Measurements from ENCODE around the gene PYROXD2. TPM values are rescaled to one million over a fixed set of nuclear protein-coding genes. Genes with fewer than 3 reads are reported as not detected.

The PYROXD2 gene
- total RNA-seq, 2 experiments from 2014 or later = 13.5 to 18.7 TPM

DNA sequence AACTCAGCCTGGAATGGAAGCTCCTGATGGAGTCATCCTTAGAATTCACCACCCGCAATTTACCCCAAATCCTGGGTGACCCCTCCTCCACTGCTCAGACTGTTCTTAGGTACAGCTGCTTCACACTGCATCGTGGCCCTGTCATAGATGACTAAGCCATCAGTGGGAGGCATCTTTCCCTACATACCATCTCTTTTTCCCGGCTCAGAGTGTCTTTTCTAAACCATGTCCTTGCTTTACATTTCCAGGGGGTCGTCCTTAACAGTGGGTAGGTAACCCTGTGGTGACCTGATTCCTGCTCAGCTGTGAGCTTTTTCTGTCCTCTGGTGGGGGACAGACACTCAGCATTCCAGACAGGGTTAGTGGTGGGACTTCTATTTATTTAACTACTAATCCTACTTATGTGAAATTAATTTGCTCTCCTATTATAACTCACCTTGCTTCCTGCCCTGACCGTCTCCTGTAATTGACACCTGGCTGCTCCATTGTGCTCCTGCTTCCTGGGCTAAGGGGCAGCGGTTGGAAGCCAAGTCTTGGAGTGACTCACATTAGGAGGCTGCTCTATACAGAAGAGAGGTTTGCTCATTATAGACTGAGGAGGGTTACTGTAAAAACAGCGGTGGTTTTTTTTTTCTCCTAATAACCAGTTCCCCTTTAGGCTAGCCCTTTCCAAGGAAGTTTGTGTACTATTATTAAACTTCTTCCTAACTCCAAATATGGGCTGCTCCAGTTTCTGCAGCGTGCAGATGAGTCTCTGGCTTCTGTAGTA is 40.6 kb downstream of the PYROXD2 start:
- H3K4me3 Mint-ChIP-seq = no peak overlapping the region
- peaks cover 23% of the 10 kb centered on the region for H3K27me3 Mint-ChIP-seq
- DNase-seq = no peak
- POLR2A ChIA-PET = no interaction called here
- no peaks in the 10 kb centered on the region for H3K36me3 Mint-ChIP-seq (ENCODE audit: low read depth)
- H3K9me3 Mint-ChIP-seq = no peaks in the 10 kb centered on the region
- no peaks in the 10 kb centered on the region for H3K4me1 Mint-ChIP-seq
- CTCF ChIA-PET = no interaction called here
- no peak overlapping the region for H3K27ac Mint-ChIP-seq

- POLR2A ChIA-PET = no interaction called here
- Mint-ChIP-seq H3K27ac (no peak overlapping the region), H3K4me1 (no peaks in the 10 kb centered on the region), H3K27me3 (peaks cover 24% of the 10 kb centered on the region), H3K9me3 (no peaks in the 10 kb centered on the region), H3K36me3 (ENCODE audit: low read depth) (no peaks in the 10 kb centered on the region), H3K4me3 (no peak overlapping the region)
- DNase-seq = no peak
- CTCF ChIA-PET = no interaction called here
These were observed 41.5 kb downstream of the PYROXD2 start for GRCh38 chr10:98373260-98374040.

- no peak for DNase-seq
- CTCF ChIA-PET = no interaction called here
- Mint-ChIP-seq H3K4me3 (no peak overlapping the region), H3K36me3 (ENCODE audit: low read depth) (no peaks in the 10 kb centered on the region), H3K27ac (no peak overlapping the region), H3K9me3 (no peaks in the 10 kb centered on the region), H3K4me1 (no peaks in the 10 kb centered on the region), H3K27me3 (peaks cover 28% of the 10 kb centered on the region)
- POLR2A ChIA-PET = no interaction called here
These were observed 43.9 kb downstream of the PYROXD2 start for GRCh38 chr10:98370831-98371820.

DNA sequence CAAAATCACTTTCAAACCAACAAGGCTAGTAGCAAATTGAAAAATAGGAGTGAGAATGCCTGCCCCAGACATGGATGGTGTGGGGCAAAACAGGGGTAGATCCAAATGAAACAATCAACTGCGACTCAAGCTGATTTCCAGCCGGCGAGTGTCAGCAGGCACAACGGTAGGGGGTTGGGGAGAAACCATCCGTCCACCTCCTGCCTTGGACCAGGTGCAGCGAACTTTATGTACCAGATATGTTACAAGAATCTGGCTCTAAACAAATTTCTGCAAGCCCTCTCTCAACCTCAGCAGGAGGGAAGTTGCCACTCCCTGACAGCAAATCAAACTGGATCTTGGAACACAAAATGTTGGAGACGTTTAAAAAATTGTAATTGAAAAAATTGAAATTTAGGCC is 45.2 kb downstream of the PYROXD2 start:
- Mint-ChIP-seq H3K4me3 (no peak overlapping the region), H3K27ac (no peak overlapping the region), H3K36me3 (ENCODE audit: low read depth) (no peaks in the 10 kb centered on the region), H3K27me3 (peaks cover 22% of the 10 kb centered on the region), H3K4me1 (no peaks in the 10 kb centered on the region), H3K9me3 (no peaks in the 10 kb centered on the region)
- no peak for DNase-seq
- ChIA-PET POLR2A (no interaction called here), CTCF (no interaction called here)

GRCh38 chr10:98368644-98369043 is 46.3 kb downstream of the PYROXD2 start:
- Mint-ChIP-seq H3K4me3 (no peak overlapping the region), H3K9me3 (no peaks in the 10 kb centered on the region), H3K27ac (no peak overlapping the region), H3K27me3 (peaks cover 16% of the 10 kb centered on the region), H3K4me1 (no peaks in the 10 kb centered on the region), H3K36me3 (ENCODE audit: low read depth) (no peaks in the 10 kb centered on the region)
- no peak for DNase-seq
- ChIA-PET POLR2A (no interaction called here), CTCF (no interaction called here)

- Mint-ChIP-seq H3K4me1 (no peaks in the 10 kb centered on the region), H3K36me3 (ENCODE audit: low read depth) (no peaks in the 10 kb centered on the region), H3K27ac (no peak overlapping the region), H3K27me3 (peaks cover 11% of the 10 kb centered on the region), H3K9me3 (no peaks in the 10 kb centered on the region), H3K4me3 (no peak overlapping the region)
- ChIA-PET CTCF (interaction anchor here (1.5 kb wide), 1 partner anchor 58 kb away, joined by 4 read pairs; no protein-coding TSS in a partner anchor), POLR2A (no interaction called here)
- DNase-seq = no peak
These were observed 47.2 kb downstream of the PYROXD2 start for GRCh38 chr10:98367604-98368451.

DNA sequence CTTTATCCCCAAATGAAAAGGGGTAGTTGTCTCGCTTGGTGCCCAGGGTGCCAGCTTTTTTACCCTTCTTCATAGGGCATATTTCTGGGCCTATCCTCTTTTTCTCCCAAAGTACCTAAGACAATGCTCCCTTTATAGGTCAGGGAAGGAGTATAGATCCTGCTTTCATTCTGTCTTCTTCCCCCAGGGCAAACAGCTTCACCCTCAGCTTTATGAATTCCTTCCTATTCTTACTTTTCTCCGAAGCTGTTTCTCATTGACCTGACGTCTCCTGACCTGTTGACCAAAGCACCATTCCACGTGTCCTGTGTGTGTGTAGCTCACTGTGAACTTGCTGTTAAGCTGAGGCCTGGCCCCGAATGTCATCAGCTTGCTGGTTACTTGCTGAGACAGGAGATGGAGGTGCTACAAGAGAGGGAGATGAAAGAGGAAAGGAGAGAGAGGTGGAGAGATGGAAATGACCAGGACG is 48.9 kb downstream of the PYROXD2 start:
- no peak overlapping the region for H3K4me3 Mint-ChIP-seq
- no peak for DNase-seq
- ChIA-PET CTCF (interaction anchor here (1.5 kb wide), 1 partner anchor 59 kb away, joined by 4 read pairs; no protein-coding TSS in a partner anchor), POLR2A (no interaction called here)
- H3K9me3 Mint-ChIP-seq = no peaks in the 10 kb centered on the region
- peaks cover 6% of the 10 kb centered on the region for H3K4me1 Mint-ChIP-seq
- peaks cover 6% of the 10 kb centered on the region for H3K27me3 Mint-ChIP-seq
- no peak overlapping the region for H3K27ac Mint-ChIP-seq
- H3K36me3 Mint-ChIP-seq (ENCODE audit: low read depth) = no peaks in the 10 kb centered on the region

DNA sequence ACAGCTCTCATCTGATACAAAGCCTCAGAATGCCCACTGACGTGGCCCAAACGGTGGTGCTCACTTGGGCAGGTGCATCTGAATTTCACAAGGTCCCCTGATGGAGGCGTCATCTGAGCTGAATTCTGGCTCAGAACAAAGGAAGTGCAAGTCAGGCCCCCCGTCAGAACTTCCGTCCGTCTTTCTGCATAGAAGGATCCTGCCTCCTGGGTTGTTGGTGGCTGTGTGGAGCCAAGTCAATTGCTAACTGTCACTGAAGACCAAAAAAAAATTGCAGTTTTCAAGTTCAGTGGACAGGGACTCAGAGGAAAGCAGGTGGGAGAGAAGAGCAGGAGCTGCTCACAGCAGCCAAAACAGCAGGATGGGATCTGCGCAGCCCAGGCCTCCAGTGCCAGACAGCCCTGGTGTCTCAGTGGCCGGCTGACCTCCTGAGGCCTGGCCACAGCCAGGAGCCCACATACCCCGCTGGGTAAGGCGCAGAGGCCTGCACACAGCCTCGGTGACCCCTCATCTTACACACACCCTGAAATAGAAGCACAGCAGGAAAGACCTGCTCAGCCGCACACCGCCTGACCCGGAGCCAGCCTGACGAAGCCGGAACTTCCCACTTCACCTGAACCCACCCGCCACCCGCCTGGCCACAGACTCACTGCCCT is 49.4 kb downstream of the PYROXD2 start:
- no peak for DNase-seq
- Mint-ChIP-seq H3K4me3 (no peak overlapping the region), H3K27me3 (peaks cover 6% of the 10 kb centered on the region), H3K4me1 (peaks cover 9% of the 10 kb centered on the region), H3K9me3 (no peaks in the 10 kb centered on the region), H3K36me3 (ENCODE audit: low read depth) (no peaks in the 10 kb centered on the region), H3K27ac (no peak overlapping the region)
- ChIA-PET CTCF (no interaction called here), POLR2A (no interaction called here)

DNA sequence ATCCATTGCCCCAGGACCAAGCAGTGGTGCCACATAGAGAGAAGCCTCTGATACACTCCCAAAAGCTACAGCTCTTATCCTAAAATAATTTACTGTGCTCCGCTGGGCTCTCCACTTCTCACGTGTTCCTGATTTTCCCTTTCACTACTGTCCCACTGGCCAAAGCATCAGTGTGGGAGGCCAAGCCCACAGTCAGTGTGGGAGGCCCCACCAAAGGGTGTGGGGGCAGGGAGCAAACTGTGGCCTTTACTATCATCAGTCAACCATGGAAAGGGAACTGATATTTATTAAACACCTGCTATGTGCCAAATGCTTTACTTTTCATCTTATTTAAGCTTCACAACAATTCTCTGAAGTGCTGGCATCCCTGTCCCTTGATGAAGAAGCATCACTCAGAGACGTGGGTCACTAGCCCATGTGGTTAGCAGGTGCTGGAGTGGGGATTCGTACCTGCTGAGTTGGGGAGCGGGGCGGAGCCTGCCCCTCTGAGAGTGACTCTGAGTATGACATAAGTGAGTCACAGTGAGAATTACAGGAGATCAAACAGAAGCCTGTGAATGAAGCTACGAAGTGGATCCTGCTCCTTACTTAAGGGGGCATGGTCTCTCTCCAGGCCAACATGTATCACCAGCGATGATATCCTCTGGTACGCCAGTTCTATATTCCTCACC is 50.4 kb downstream of the PYROXD2 start:
- Mint-ChIP-seq H3K27ac (no peak overlapping the region), H3K27me3 (peaks cover 10% of the 10 kb centered on the region), H3K4me3 (no peak overlapping the region), H3K36me3 (ENCODE audit: low read depth) (no peaks in the 10 kb centered on the region), H3K4me1 (peaks cover 9% of the 10 kb centered on the region), H3K9me3 (no peaks in the 10 kb centered on the region)
- ChIA-PET CTCF (no interaction called here), POLR2A (no interaction called here)
- DNase-seq = no peak

- H3K9me3 Mint-ChIP-seq = peaks cover under 1% of the 10 kb centered on the region
- ChIA-PET POLR2A (no interaction called here), CTCF (interaction anchor here (0.7 kb wide), 1 partner anchor 315 kb away, joined by 3 read pairs; no protein-coding TSS in a partner anchor)
- H3K27ac Mint-ChIP-seq = no peak overlapping the region
- peaks cover 15% of the 10 kb centered on the region for H3K27me3 Mint-ChIP-seq
- peaks cover 9% of the 10 kb centered on the region for H3K4me1 Mint-ChIP-seq
- H3K4me3 Mint-ChIP-seq = no peak overlapping the region
- no peak for DNase-seq
- no peaks in the 10 kb centered on the region for H3K36me3 Mint-ChIP-seq (ENCODE audit: low read depth)
These were observed 51.8 kb downstream of the PYROXD2 start for GRCh38 chr10:98363220-98363619.

- ChIA-PET POLR2A (interaction anchor here (2.4 kb wide), 1 partner anchor 30 kb away, joined by 5 read pairs; no protein-coding TSS in a partner anchor), CTCF (no interaction called here)
- Mint-ChIP-seq H3K36me3 (ENCODE audit: low read depth) (no peaks in the 10 kb centered on the region), H3K4me1 (peaks cover 9% of the 10 kb centered on the region), H3K27me3 (peaks cover 14% of the 10 kb centered on the region), H3K9me3 (peaks cover 2% of the 10 kb centered on the region), H3K27ac (no peak overlapping the region), H3K4me3 (no peak overlapping the region)
- DNase-seq = peak; percentile 37
These were observed 53.6 kb downstream of the PYROXD2 start for GRCh38 chr10:98361131-98362025.

Data from activated CD4-positive, alpha-beta memory T cell treated with anti-CD3 and anti-CD28 coated beads, Interleukin-2, amount 10 ng/mL, durations not matched to agents 7 days and 5 days (primary cell).